Activated naive CD4-positive, alpha-beta T cell (primary cell): ENCODE data around the gene CHRNA7.

ENCODE experiments used
- DNase-seq, 4 experiments: peaks; one replicate each; lab custom pipeline; 2025; lab: John Stamatoyannopoulos, UW

Gene CHRNA7

GRCh38 chr15:32029862-32030781 lies at the start of gene CHRNA7:
CHRNA7 (plus strand) TSS chr15:32030515; CDS start chr15:32030595, 80 bp downstream.
- DNase-seq = no peak

- no peak for DNase-seq
Measured at GRCh38 chr15:31985607-31986006, 44.7 kb upstream of the CHRNA7 start.

GRCh38 chr15:31993062-31993461 lies 37.3 kb upstream of the CHRNA7 start:
- DNase-seq = no peak

- no peak for DNase-seq
Measured at GRCh38 chr15:31997711-31998110, 32.6 kb upstream of the CHRNA7 start.

- no peak for DNase-seq
Measured at GRCh38 chr15:32003558-32003957, 26.8 kb upstream of the CHRNA7 start.

GRCh38 chr15:32004249-32004648 lies 26.1 kb upstream of the CHRNA7 start:
- DNase-seq = no peak

GRCh38 chr15:32007355-32007960 lies 22.9 kb upstream of the CHRNA7 start:
- no peak for DNase-seq

GRCh38 chr15:32014953-32015352 lies 15.4 kb upstream of the CHRNA7 start:
- no peak for DNase-seq

- DNase-seq = no peak
Measured at GRCh38 chr15:32020156-32020555, 10.2 kb upstream of the CHRNA7 start.

GRCh38 chr15:32028921-32029320 lies 1.4 kb upstream of the CHRNA7 start:
- DNase-seq = no peak

- DNase-seq = no peak
Measured at GRCh38 chr15:32029409-32029861, 880 bp upstream of the CHRNA7 start.

- DNase-seq = no peak
Measured at GRCh38 chr15:32030795-32031194, 480 bp downstream of the CHRNA7 start.

- no peak for DNase-seq
Measured at GRCh38 chr15:32033186-32033890, 3.0 kb downstream of the CHRNA7 start.

GRCh38 chr15:32034106-32034505 lies 3.8 kb downstream of the CHRNA7 start:
- no peak for DNase-seq

- no peak for DNase-seq
Measured at GRCh38 chr15:32035285-32035684, 5.0 kb downstream of the CHRNA7 start.

- DNase-seq = no peak
Measured at GRCh38 chr15:32036971-32037370, 6.7 kb downstream of the CHRNA7 start.

GRCh38 chr15:32041294-32041693 lies 11.0 kb downstream of the CHRNA7 start:
- no peak for DNase-seq

GRCh38 chr15:32042269-32042972 lies 12.1 kb downstream of the CHRNA7 start:
- DNase-seq = no peak

GRCh38 chr15:32053719-32054118 lies 23.4 kb downstream of the CHRNA7 start:
- DNase-seq = no peak

- DNase-seq = no peak
Measured at GRCh38 chr15:32057876-32058425, 27.6 kb downstream of the CHRNA7 start.

- no peak for DNase-seq
Measured at GRCh38 chr15:32060706-32061105, 30.4 kb downstream of the CHRNA7 start.

GRCh38 chr15:32067115-32067514 lies 36.8 kb downstream of the CHRNA7 start:
- DNase-seq = no peak
